ENCODE results near the gene SMIM23.

SMIM23 gene

DNA sequence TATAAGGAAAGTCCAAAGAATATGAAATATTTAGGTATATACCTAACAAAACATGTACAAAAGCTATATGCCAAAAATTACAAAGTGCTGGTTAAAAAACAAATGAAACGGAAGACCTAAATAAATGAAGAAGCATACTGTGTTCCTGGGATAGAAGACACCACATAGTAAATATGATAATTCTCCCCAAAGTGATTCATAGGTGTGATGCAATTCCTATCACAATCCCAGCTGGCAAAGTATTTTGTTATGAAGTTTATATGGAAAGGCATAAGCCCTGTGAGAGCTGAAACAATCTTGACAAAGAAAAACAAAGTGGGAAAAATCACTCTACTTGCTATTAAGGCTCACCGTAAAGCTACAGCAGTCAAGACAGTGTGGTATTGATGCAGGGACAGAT is 2.6 kb upstream of the SMIM23 start:
- Histone ChIP-seq H3K27me3 (ENCODE audit: insufficient read depth, low read length) (0 out of 2 replicates have a peak, but pooled peaks cover 6% of the 10 kb centered on the region), H3K79me2 (ENCODE audit: insufficient read depth, low read length) (no peaks in the 10 kb centered on the region), H3K9me3 (ENCODE audit: low read length) (no peaks in the 10 kb centered on the region), H3K36me3 (ENCODE audit: insufficient read depth, low read length) (no peaks in the 10 kb centered on the region), H3F3A (ENCODE audit: insufficient read depth, low read length) (no peaks in the 10 kb centered on the region), H3K9ac (ENCODE audit: low read length) (no peak overlapping the region), H3K4me1 (ENCODE audit: insufficient read depth, low read length, severe bottlenecking) (no peaks in the 10 kb centered on the region), H4K20me1 (ENCODE audit: insufficient read depth, low read length) (no peaks in the 10 kb centered on the region), H3K27ac (ENCODE audit: low read depth, low read length, poor library complexity, severe bottlenecking) (no peak overlapping the region), H3K9me2 (ENCODE audit: low read depth, low read length) (no peaks in the 10 kb centered on the region), H2AFZ (ENCODE audit: low read length) (no peak overlapping the region), H3K4me3 (ENCODE audit: low read depth, low read length, poor library complexity, severe bottlenecking) (no peak overlapping the region), H3K4me2 (ENCODE audit: low read length) (no peak overlapping the region)
- TF ChIP-seq EZH2 (IDR thresholded peaks at IDR 0.05; ENCODE audit: borderline replicate concordance, low read length) = no peak
- TF ChIP-seq, protein P1, sequence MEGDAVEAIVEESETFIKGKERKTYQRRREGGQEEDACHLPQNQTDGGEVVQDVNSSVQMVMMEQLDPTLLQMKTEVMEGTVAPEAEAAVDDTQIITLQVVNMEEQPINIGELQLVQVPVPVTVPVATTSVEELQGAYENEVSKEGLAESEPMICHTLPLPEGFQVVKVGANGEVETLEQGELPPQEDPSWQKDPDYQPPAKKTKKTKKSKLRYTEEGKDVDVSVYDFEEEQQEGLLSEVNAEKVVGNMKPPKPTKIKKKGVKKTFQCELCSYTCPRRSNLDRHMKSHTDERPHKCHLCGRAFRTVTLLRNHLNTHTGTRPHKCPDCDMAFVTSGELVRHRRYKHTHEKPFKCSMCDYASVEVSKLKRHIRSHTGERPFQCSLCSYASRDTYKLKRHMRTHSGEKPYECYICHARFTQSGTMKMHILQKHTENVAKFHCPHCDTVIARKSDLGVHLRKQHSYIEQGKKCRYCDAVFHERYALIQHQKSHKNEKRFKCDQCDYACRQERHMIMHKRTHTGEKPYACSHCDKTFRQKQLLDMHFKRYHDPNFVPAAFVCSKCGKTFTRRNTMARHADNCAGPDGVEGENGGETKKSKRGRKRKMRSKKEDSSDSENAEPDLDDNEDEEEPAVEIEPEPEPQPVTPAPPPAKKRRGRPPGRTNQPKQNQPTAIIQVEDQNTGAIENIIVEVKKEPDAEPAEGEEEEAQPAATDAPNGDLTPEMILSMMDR (IDR thresholded peaks at IDR 0.05; ENCODE audit: low read length) = no peak

DNA sequence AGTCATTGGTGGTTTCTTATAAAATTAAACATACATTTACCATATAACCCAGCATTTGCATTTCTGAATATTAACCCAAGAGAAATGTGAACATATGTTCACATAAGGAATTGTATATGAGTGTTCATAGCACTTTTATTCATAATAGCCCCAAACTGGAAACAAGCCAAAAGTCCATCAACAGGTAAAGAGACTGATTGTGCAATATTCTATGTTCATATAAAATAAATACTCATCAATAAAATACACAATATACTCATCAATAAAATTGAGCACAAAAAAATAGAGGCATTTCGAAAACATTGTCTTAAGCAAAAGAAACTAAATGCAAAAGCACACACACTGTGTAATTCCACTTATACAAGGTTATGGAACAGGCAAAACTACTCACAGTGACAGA is 3.7 kb downstream of the SMIM23 start:
- no peaks in the 10 kb centered on the region for H4K20me1 ChIP-seq (ENCODE audit: insufficient read depth, low read length)
- no peak for TF ChIP-seq EZH2 (IDR thresholded peaks at IDR 0.05; ENCODE audit: borderline replicate concordance, low read length)
- TF ChIP-seq, protein P1 (IDR thresholded peaks at IDR 0.05; ENCODE audit: low read length) = no peak
- no peaks in the 10 kb centered on the region for H3F3A ChIP-seq (ENCODE audit: insufficient read depth, low read length)
- no peak overlapping the region for H2AFZ ChIP-seq (ENCODE audit: low read length)
- no peak overlapping the region for H3K27ac ChIP-seq (ENCODE audit: low read depth, low read length, poor library complexity, severe bottlenecking)
- H3K9me2 ChIP-seq (ENCODE audit: low read depth, low read length) = no peaks in the 10 kb centered on the region
- no peaks in the 10 kb centered on the region for H3K79me2 ChIP-seq (ENCODE audit: insufficient read depth, low read length)
- no peak overlapping the region for H3K4me3 ChIP-seq (ENCODE audit: low read depth, low read length, poor library complexity, severe bottlenecking)
- no peak overlapping the region for H3K9ac ChIP-seq (ENCODE audit: low read length)
- 0 out of 2 replicates have a peak, but pooled peaks cover 9% of the 10 kb centered on the region for H3K27me3 ChIP-seq (ENCODE audit: insufficient read depth, low read length)
- no peak overlapping the region for H3K4me2 ChIP-seq (ENCODE audit: low read length)
- no peaks in the 10 kb centered on the region for H3K9me3 ChIP-seq (ENCODE audit: low read length)
- no peaks in the 10 kb centered on the region for H3K4me1 ChIP-seq (ENCODE audit: insufficient read depth, low read length, severe bottlenecking)
- no peaks in the 10 kb centered on the region for H3K36me3 ChIP-seq (ENCODE audit: insufficient read depth, low read length)

DNA sequence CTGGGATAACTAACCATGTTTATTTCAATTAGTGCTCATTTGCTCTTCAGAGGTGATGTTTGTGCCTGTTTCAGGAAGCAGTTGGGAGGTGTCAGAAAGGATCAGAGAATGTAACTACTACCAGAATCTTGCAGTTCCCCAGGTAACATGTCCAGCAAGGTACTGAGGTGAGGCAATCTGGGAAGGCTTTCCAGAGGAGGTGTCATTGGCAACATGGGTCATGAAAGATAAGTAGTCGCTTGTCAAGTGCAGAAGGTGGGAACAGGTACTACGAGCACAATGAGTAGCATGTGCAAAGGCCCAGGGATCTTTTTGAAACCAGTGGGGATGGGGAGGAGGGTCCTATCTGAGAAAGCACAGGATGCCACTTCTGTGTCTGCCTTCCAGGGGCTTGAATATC is 4.8 kb downstream of the SMIM23 start:
- Histone ChIP-seq H3K9ac (ENCODE audit: low read length) (no peak overlapping the region), H3K9me3 (ENCODE audit: low read length) (no peaks in the 10 kb centered on the region), H3K9me2 (ENCODE audit: low read depth, low read length) (no peaks in the 10 kb centered on the region), H3K79me2 (ENCODE audit: insufficient read depth, low read length) (no peaks in the 10 kb centered on the region), H3F3A (ENCODE audit: insufficient read depth, low read length) (no peaks in the 10 kb centered on the region), H2AFZ (ENCODE audit: low read length) (no peak overlapping the region), H3K4me2 (ENCODE audit: low read length) (no peak overlapping the region), H3K4me1 (ENCODE audit: insufficient read depth, low read length, severe bottlenecking) (no peaks in the 10 kb centered on the region), H3K36me3 (ENCODE audit: insufficient read depth, low read length) (no peaks in the 10 kb centered on the region), H3K27ac (ENCODE audit: low read depth, low read length, poor library complexity, severe bottlenecking) (no peak overlapping the region), H3K4me3 (ENCODE audit: low read depth, low read length, poor library complexity, severe bottlenecking) (no peak overlapping the region), H3K27me3 (ENCODE audit: insufficient read depth, low read length) (0 out of 2 replicates have a peak, but pooled peaks cover 6% of the 10 kb centered on the region), H4K20me1 (ENCODE audit: insufficient read depth, low read length) (no peaks in the 10 kb centered on the region)
- no peak for TF ChIP-seq EZH2 (IDR thresholded peaks at IDR 0.05; ENCODE audit: borderline replicate concordance, low read length)
- TF ChIP-seq, protein P1 (IDR thresholded peaks at IDR 0.05; ENCODE audit: low read length) = no peak
